ENCODE measurements around the gene NCAN. TPM values are rescaled to one million over a fixed set of nuclear protein-coding genes. Genes with fewer than 3 reads are reported as not detected.

NCAN gene
- total and polyA plus RNA-seq, 9 of the 15 experiments (the other 6 are each of a cell fraction or from before 2014, with no cell fraction given): 0.04 TPM; not detected in 8

GRCh38 chr19:19181488-19181998, 30.2 kb upstream of the NCAN start:
- Histone ChIP-seq H2AFZ (ENCODE audit: low read depth, low read length) (no peak overlapping the region), H3K27ac (ENCODE audit: extremely low read depth, low read depth, low read length) (no peak overlapping the region), H3K9ac (ENCODE audit: insufficient read depth in 1 of 2, low read depth in 2 of 2, low read length in 2 of 2) (peak overlapping the region in 1 of 2 experiments; percentile 71; a peak in 1 of 4 replicates), H3K9me1 (ENCODE audit: control insufficient read depth, insufficient read depth, low read length) (peaks cover 9% of the 10 kb centered on the region), H4K20me1 (replicated peaks; ENCODE audit: control insufficient read depth, insufficient read depth, low read length) (no peaks in the 10 kb centered on the region), H3K4me2 (ENCODE audit: insufficient read depth, low read length) (no peak overlapping the region), H3K4me3 (no peak overlapping the region), H3K9me3 (replicated peaks; ENCODE audit: control insufficient read depth, insufficient read depth, low read depth, low read length) (no peaks in the 10 kb centered on the region; the same call in 1 of the 2 replicates), H3K27me3 (ENCODE audit: control insufficient read depth in 2 of 2, insufficient read depth in 2 of 2, low read length in 2 of 2) (no peaks in the 10 kb centered on the region), H3K79me2 (ENCODE audit: control insufficient read depth, insufficient read depth, low read length) (no peaks in the 10 kb centered on the region), H3K36me3 (ENCODE audit: control insufficient read depth, insufficient read depth, low read length) (peaks cover 42% of the 10 kb centered on the region; the same call in 1 of the 3 replicates), H3K4me1 (replicated peaks in 1 of 2; ENCODE audit: control insufficient read depth in 2 of 2, insufficient read depth in 2 of 2, low read length in 2 of 2) (peaks cover 11 to 34% of the 10 kb centered on the region in 2 experiments; a peak in 4 of 5 replicates)
- DNase-seq (ENCODE audit: extremely low read depth in 1 of 4, low spot score in 3 of 4) (no peak), ATAC-seq (no peak), FAIRE-seq (no peak)
- intact Hi-C loops (cut with micrococcal nuclease): no loop called here
- CTCF ChIA-PET (ENCODE audit: low intra/inter-chr PET ratio): no interaction called here
- in situ Hi-C loops (cut with MboI): no loop called here
- no TSS peak for BruUV-seq (replicated peaks)
- TF ChIP-seq EP400 (IDR thresholded peaks at IDR 0.05): no peak
- no peak for TF ChIP-seq ZHX1 (conservative IDR thresholded peaks at IDR 0.05; ENCODE audit: low read length)
- TF ChIP-seq MEF2A (IDR thresholded peaks at IDR 0.05; ENCODE audit: control insufficient read depth, low read depth, low read length): no peak
- WGBS (ENCODE audit: insufficient coverage, low coverage, missing lambda C conversion rate): 74% methylated on average over 8 of the region's 9 CpGs
- POLR2A ChIA-PET: interaction anchor here (0.6 kb wide), 1 partner anchor 38 kb away, joined by 3 read pairs; no protein-coding TSS in a partner anchor

All from K562 (cell line).